ENCODE data around the gene FCER2.

DNA sequence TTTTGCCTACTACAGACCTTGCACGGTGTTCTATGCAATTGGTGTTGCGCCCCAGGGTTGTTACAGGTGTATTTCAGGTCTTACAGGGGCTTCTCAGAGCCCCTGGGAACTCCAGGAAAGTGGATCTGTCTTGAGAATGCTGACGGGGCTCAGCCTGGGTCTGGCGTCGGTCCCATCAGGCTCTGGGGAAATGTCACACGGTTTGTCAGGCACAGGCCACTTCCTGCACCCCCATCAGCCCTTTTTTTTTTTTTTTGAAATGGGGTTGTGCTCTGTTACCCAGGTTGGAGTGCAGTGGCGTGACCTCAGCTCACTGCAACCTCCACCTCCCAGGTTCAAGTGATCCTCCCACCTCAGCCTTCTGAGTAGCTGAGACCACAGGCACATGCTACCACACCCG, 16.7 kb upstream of the FCER2 start:
- TF ChIP-seq, protein P1, sequence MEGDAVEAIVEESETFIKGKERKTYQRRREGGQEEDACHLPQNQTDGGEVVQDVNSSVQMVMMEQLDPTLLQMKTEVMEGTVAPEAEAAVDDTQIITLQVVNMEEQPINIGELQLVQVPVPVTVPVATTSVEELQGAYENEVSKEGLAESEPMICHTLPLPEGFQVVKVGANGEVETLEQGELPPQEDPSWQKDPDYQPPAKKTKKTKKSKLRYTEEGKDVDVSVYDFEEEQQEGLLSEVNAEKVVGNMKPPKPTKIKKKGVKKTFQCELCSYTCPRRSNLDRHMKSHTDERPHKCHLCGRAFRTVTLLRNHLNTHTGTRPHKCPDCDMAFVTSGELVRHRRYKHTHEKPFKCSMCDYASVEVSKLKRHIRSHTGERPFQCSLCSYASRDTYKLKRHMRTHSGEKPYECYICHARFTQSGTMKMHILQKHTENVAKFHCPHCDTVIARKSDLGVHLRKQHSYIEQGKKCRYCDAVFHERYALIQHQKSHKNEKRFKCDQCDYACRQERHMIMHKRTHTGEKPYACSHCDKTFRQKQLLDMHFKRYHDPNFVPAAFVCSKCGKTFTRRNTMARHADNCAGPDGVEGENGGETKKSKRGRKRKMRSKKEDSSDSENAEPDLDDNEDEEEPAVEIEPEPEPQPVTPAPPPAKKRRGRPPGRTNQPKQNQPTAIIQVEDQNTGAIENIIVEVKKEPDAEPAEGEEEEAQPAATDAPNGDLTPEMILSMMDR (IDR thresholded peaks at IDR 0.05; ENCODE audit: low read depth, low read length, missing input control), result no peak
- TF ChIP-seq, protein P2, sequence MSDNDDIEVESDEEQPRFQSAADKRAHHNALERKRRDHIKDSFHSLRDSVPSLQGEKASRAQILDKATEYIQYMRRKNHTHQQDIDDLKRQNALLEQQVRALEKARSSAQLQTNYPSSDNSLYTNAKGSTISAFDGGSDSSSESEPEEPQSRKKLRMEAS (IDR thresholded peaks at IDR 0.05), result no peak
- TF ChIP-seq TAF1 (conservative IDR thresholded peaks at IDR 0.05) (no peak), YY1 (IDR thresholded peaks at IDR 0.05) (no peak)

Measured in liver (tissue), 3 donors.